NCI-H2107 (cell line): Measurements from ENCODE around the gene TIPARP.
A peak's percentile ranks its signal among the peaks of the same experiment; 100 is the strongest.
"Not testable (repeated sequence)": the region's sequence is repeated elsewhere in the genome, so short reads cannot be mapped to it uniquely, and the experiment has no call there.

ENCODE experiments used
- DNase-seq: peaks from one replicate; lab custom pipeline; 2025; lab: John Stamatoyannopoulos, UW

Gene TIPARP

GRCh38 chr3:156677536-156677935 is 3.1 kb downstream of the TIPARP start:
- no peak for DNase-seq

GRCh38 chr3:156678197-156678596 is 3.8 kb downstream of the TIPARP start:
- DNase-seq: no peak

- peak; percentile 11 for DNase-seq
These were observed 6.0 kb downstream of the TIPARP start for GRCh38 chr3:156680243-156680914.

- DNase-seq: peak; percentile 80
These were observed 6.6 kb downstream of the TIPARP start for GRCh38 chr3:156681002-156681401.

- no peak for DNase-seq
These were observed 8.1 kb downstream of the TIPARP start for GRCh38 chr3:156682501-156682900.

GRCh38 chr3:156682963-156683362 is 8.6 kb downstream of the TIPARP start:
- DNase-seq: no peak

GRCh38 chr3:156685198-156685597 is 10.8 kb downstream of the TIPARP start:
- no peak for DNase-seq

- DNase-seq: no peak
These were observed 11.4 kb downstream of the TIPARP start for GRCh38 chr3:156685752-156686151.

- no peak for DNase-seq
These were observed 12.6 kb downstream of the TIPARP start for GRCh38 chr3:156687023-156687422.

GRCh38 chr3:156688632-156689452 is 14.5 kb downstream of the TIPARP start:
- DNase-seq: peak; percentile 47

GRCh38 chr3:156689608-156690007 is 15.2 kb downstream of the TIPARP start:
- no peak for DNase-seq

- DNase-seq: no peak
These were observed 17.5 kb downstream of the TIPARP start for GRCh38 chr3:156691920-156692319.

- no peak for DNase-seq
These were observed 18.8 kb downstream of the TIPARP start for GRCh38 chr3:156693166-156693565.

- peak; percentile 51 for DNase-seq
These were observed 20.1 kb downstream of the TIPARP start for GRCh38 chr3:156694536-156694935.

GRCh38 chr3:156702367-156702766 is 28.0 kb downstream of the TIPARP start:
- no peak for DNase-seq

- no peak for DNase-seq
These were observed 30.1 kb downstream of the TIPARP start for GRCh38 chr3:156704370-156705036.

GRCh38 chr3:156705761-156706616 is 31.6 kb downstream of the TIPARP start:
- no peak for DNase-seq

GRCh38 chr3:156707588-156707987 is 33.2 kb downstream of the TIPARP start:
- no peak for DNase-seq

- no peak for DNase-seq
These were observed 36.0 kb downstream of the TIPARP start for GRCh38 chr3:156710429-156710828.

GRCh38 chr3:156711113-156711512 is 36.7 kb downstream of the TIPARP start:
- DNase-seq: no peak

GRCh38 chr3:156711944-156712343 is 37.6 kb downstream of the TIPARP start:
- DNase-seq: not testable (repeated sequence)
